H1 (cell line): ENCODE results near the gene AGAP1. TPM values are rescaled to one million over a fixed set of nuclear protein-coding genes. Genes with fewer than 3 reads are reported as not detected.

Source experiments
- CHD7 ChIP-seq: fragments of 300-600 bp; sonication (generic); IDR thresholded peaks from 2 replicates; pipeline ENCODE4 v1.7.1; 2012; ENCODE audit warnings: low read length, moderate library complexity, mild to moderate bottlenecking, inconsistent platforms; ENCODE audit not compliant: insufficient replicate concordance
- polyA plus RNA-seq, 7 experiments: library from polyadenylated mRNA; depleted of rRNA in 3 of 7; stranded (reverse) in 5 of 7; unstranded in 2 of 7; fragments of >200 nt in 5 of 7; fragments of 200-250 nt in 2 of 7; gene quantifications; 1 replicate in 5 of 7; 2 replicates in 1 of 7; 4 replicates in 1 of 7; pipeline versions ENCODE4 v1.2.1 to v1.2.3, GENCODE V29; 2011 to 2013; ENCODE audit warnings: missing spikeins in 2 of 7, mixed read lengths in 2 of 7
- total RNA-seq: library from RNA; stranded (reverse); fragmentation: NEBNext Ultra II Directional; extraction: Animal tissue kit (Norgen Biotek cat#: 25700); gene quantifications from 2 replicates; pipeline ENCODE4 v1.2.1, GENCODE V29; 2021

The AGAP1 gene
- total and polyA plus RNA-seq, 2 of the 8 experiments (the other 6 are each of a cell fraction or from before 2014, with no cell fraction given): 18.1 to 39.4 TPM

- no peak for TF ChIP-seq CHD7
Measured at GRCh38 chr2:236033462-236033861, 539.6 kb downstream of the AGAP1 start (continued).
